Loucy (cell line): ENCODE measurements around the gene RSU1.

Source experiments
- H2AFZ ChIP-seq: fragments of 200-600 bp; sonication (generic); 2 replicates; pipeline ENCODE4 v1.6.0; 2016; ENCODE audit warnings: antibody characterized with exemption, mild to moderate bottlenecking, low read length, moderate library complexity
- H3F3A ChIP-seq: fragments of 200-600 bp; 2 replicates; pipeline ENCODE4 v1.6.0; 2016; ENCODE audit warnings: antibody characterized with exemption, low read depth, mild to moderate bottlenecking
- H3K27me3 ChIP-seq: fragments of 200-600 bp; sonication (generic); 2 replicates; pipeline ENCODE4 v1.6.1; 2014; ENCODE audit warnings: low read length, mild to moderate bottlenecking; ENCODE audit not compliant: insufficient read depth, poor library complexity, severe bottlenecking
- H3K36me3 ChIP-seq: fragments of 200-600 bp; sonication (generic); 2 replicates; pipeline ENCODE4 v1.6.1; 2016; ENCODE audit warnings: low read length; ENCODE audit not compliant: insufficient read depth
- H3K4me1 ChIP-seq: fragments of 200-600 bp; sonication (generic); 2 replicates; pipeline ENCODE4 v1.5.1; 2014; ENCODE audit warnings: low read length, mild to moderate bottlenecking; ENCODE audit not compliant: insufficient read depth, poor library complexity, severe bottlenecking
- H3K4me2 ChIP-seq: fragments of 200-600 bp; sonication (generic); 2 replicates; pipeline ENCODE4 v1.6.0; 2014; ENCODE audit warnings: antibody characterized with exemption, low read length, low read depth, mild to moderate bottlenecking; ENCODE audit not compliant: poor library complexity, severe bottlenecking
- H3K4me3 ChIP-seq: fragments of 200-600 bp; sonication (generic); 2 replicates; pipeline ENCODE4 v1.5.1; 2014; ENCODE audit warnings: low read length, mild to moderate bottlenecking, mixed read lengths; ENCODE audit not compliant: poor library complexity, severe bottlenecking
- H3K79me2 ChIP-seq: fragments of 200-600 bp; sonication (generic); 2 replicates; pipeline ENCODE4 v1.6.1; 2014; ENCODE audit warnings: low read length; ENCODE audit not compliant: insufficient read depth
- H3K9ac ChIP-seq: fragments of 200-600 bp; sonication (generic); 2 replicates; pipeline ENCODE4 v1.6.0; 2014; ENCODE audit warnings: mild to moderate bottlenecking, low read depth, low read length, moderate library complexity; ENCODE audit not compliant: poor library complexity, severe bottlenecking
- H3K9me2 ChIP-seq: fragments of 200-600 bp; sonication (generic); replicated peaks from 2 replicates; pipeline ENCODE4 v1.6.1; 2016; ENCODE audit warnings: low read depth, low read length, mixed read lengths
- H3K9me3 ChIP-seq: fragments of 200-600 bp; sonication (generic); 2 replicates; pipeline ENCODE4 v1.6.1; 2014; ENCODE audit warnings: mild to moderate bottlenecking, antibody characterized with exemption, low read length, low read depth; ENCODE audit not compliant: insufficient read depth
- H4K20me1 ChIP-seq: fragments of 200-600 bp; sonication (generic); 2 replicates; pipeline ENCODE4 v1.6.0; 2014; ENCODE audit warnings: antibody characterized with exemption, low read length, mild to moderate bottlenecking; ENCODE audit not compliant: insufficient read depth, poor library complexity, severe bottlenecking
- CTCF ChIP-seq: fragments of 200-600 bp; sonication (generic); conservative IDR thresholded peaks from 2 replicates; pipeline ENCODE4 v1.5.1; 2014; ENCODE audit warnings: mild to moderate bottlenecking, antibody characterized with exemption, low read length
- EZH2phosphoT487 ChIP-seq: fragments of 200-600 bp; IDR thresholded peaks from 2 replicates; pipeline ENCODE4 v1.6.1; 2018; ENCODE audit warnings: antibody characterized with exemption, mild to moderate bottlenecking, moderate library complexity, borderline replicate concordance

The RSU1 gene

DNA sequence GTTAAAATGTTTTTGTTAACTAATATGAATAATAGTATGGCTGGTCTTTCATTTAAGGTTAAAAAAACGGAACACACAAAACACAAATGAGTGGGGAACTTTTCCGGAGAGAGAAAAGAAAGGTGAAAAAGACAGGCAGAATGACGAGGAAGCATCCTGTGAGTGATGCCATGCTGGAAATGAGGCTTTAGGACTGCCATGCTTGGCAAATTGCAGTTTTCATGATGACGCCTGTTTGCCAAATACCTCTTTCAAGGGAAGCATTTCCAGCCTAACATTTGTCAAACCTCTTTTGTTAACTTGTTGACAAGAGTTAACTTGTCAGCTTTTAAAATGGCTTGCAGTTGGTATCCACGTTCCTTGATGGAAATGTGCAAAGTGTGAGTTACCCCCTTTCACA lies 127.5 kb downstream of the RSU1 start:
- Histone ChIP-seq H3K9me3 (no peaks in the 10 kb centered on the region), H3K9ac (no peak overlapping the region), H3K9me2 (no peaks in the 10 kb centered on the region), H3K27me3 (no peaks in the 10 kb centered on the region), H3K79me2 (no peaks in the 10 kb centered on the region), H3K4me2 (no peak overlapping the region), H3K4me3 (no peak overlapping the region), H3K36me3 (peaks cover 2% of the 10 kb centered on the region; the same call in 1 of the 2 replicates), H2AFZ (no peak overlapping the region), H4K20me1 (no peaks in the 10 kb centered on the region), H3K4me1 (peaks cover 12% of the 10 kb centered on the region), H3F3A (no peaks in the 10 kb centered on the region)
- TF ChIP-seq CTCF (no peak), EZH2phosphoT487 (no peak)

DNA sequence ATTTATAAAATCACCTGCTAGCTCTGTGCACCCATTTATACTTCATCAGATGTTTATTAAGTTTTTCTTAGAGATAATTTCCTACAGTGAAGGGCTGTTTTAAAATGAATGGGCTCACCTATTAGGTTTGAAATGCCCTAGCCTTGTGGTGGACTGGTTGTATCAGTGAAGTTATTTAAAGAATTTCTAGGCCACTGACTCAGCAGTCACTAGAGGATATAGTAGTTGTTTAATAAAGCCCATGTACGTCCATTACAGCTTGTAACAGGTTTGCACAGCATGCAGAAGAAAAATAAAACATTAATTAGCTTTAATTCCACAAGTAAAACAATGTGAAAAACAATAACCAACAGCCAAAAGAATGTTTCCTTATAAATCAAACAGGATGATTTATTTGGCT lies 128.0 kb downstream of the RSU1 start:
- no peaks in the 10 kb centered on the region for H3K79me2 ChIP-seq
- no peaks in the 10 kb centered on the region for H3K27me3 ChIP-seq
- H2AFZ ChIP-seq: no peak overlapping the region
- TF ChIP-seq EZH2phosphoT487: no peak
- TF ChIP-seq CTCF: no peak
- no peaks in the 10 kb centered on the region for H4K20me1 ChIP-seq
- H3K9ac ChIP-seq: no peak overlapping the region
- no peaks in the 10 kb centered on the region for H3K9me3 ChIP-seq
- H3K9me2 ChIP-seq: no peaks in the 10 kb centered on the region
- no peak overlapping the region for H3K4me3 ChIP-seq
- H3F3A ChIP-seq: no peaks in the 10 kb centered on the region
- no peak overlapping the region for H3K4me2 ChIP-seq
- H3K36me3 ChIP-seq: peaks cover 2% of the 10 kb centered on the region; the same call in 1 of the 2 replicates
- peaks cover 12% of the 10 kb centered on the region for H3K4me1 ChIP-seq

GRCh38 chr10:16686054-16686902 lies 130.9 kb downstream of the RSU1 start:
- TF ChIP-seq EZH2phosphoT487: peak; percentile 68; the same call in 1 of the 2 replicates
- TF ChIP-seq CTCF: no peak
- no peak overlapping the region for H3K4me3 ChIP-seq

More at GRCh38 chr10:16686054-16686902, 130.9 kb downstream of the RSU1 start:
- Histone ChIP-seq H3K9me3 (no peaks in the 10 kb centered on the region), H3F3A (no peaks in the 10 kb centered on the region), H2AFZ (no peak overlapping the region), H3K36me3 (0 out of 2 replicates have a peak, but pooled peaks cover 2% of the 10 kb centered on the region), H3K4me1 (peaks cover 12% of the 10 kb centered on the region), H3K9ac (no peak overlapping the region), H3K79me2 (no peaks in the 10 kb centered on the region), H3K9me2 (no peaks in the 10 kb centered on the region), H3K27me3 (no peaks in the 10 kb centered on the region), H3K4me2 (peak overlapping the region; percentile 15), H4K20me1 (no peaks in the 10 kb centered on the region)
